Lower leg skin (tissue), 3 donors: ENCODE results near the gene PAF1.

Source experiments
- CTCF ChIP-seq, 3 donors: fragments of 450-650 bp; IDR thresholded peaks; one replicate each; pipeline ENCODE4 v1.5.1; 2016; ENCODE audit warnings: antibody characterized with exemption in 3 of 3, mild to moderate bottlenecking in 3 of 3, moderate library complexity in 2 of 3
- POLR2A ChIP-seq, 2 donors: fragments of 450-650 bp; IDR thresholded peaks; one replicate each; pipeline ENCODE4 v1.6.1; 2016 to 2017; ENCODE audit warnings: antibody characterized with exemption in 2 of 2, mild to moderate bottlenecking in 1 of 2, moderate library complexity in 1 of 2

GRCh38 chr19:39385629-39386411, 5.1 kb downstream of the PAF1 start:
- TF ChIP-seq CTCF (IDR thresholded peaks at IDR 0.05) (no peak), POLR2A (IDR thresholded peaks at IDR 0.05) (no peak)
